DOHH2 (cell line): Measurements from ENCODE around the gene FOXN1.
A peak's percentile ranks its signal among the peaks of the same experiment; 100 is the strongest.

Source experiments
- H3F3A ChIP-seq: fragments of 200-600 bp; sonication (generic), shearing (Covaris generic); 2 replicates; pipeline ENCODE4 v1.6.0; 2016; ENCODE audit warnings: antibody characterized with exemption, mild to moderate bottlenecking; ENCODE audit not compliant: control insufficient read depth, insufficient read depth
- H3K27ac ChIP-seq: fragments of 200-600 bp; sonication (generic); 2 replicates; pipeline ENCODE4 v1.5.1; 2014; ENCODE audit warnings: low read depth, mild to moderate bottlenecking, low read length, moderate library complexity
- H3K27me3 ChIP-seq: fragments of 200-600 bp; sonication (generic); 2 replicates; pipeline ENCODE4 v1.6.1; 2014; ENCODE audit warnings: mild to moderate bottlenecking, low read length, mixed read lengths; ENCODE audit not compliant: control insufficient read depth
- H3K36me3 ChIP-seq: fragments of 200-600 bp; sonication (generic); 2 replicates; pipeline ENCODE4 v1.6.1; 2014; ENCODE audit warnings: mild to moderate bottlenecking, low read length, moderate library complexity, mixed read lengths; ENCODE audit not compliant: control insufficient read depth
- H3K4me1 ChIP-seq: fragments of 200-600 bp; sonication (generic); 2 replicates; pipeline ENCODE4 v1.6.1; 2014; ENCODE audit warnings: mild to moderate bottlenecking, low read length, mixed read lengths; ENCODE audit not compliant: control insufficient read depth
- H3K4me2 ChIP-seq: fragments of 200-600 bp; sonication (generic); 2 replicates; pipeline ENCODE4 v1.6.0; 2014; ENCODE audit warnings: mild to moderate bottlenecking, low read length, moderate library complexity
- H3K4me3 ChIP-seq: fragments of 200-600 bp; sonication (generic); 2 replicates; pipeline ENCODE4 v1.5.1; 2014; ENCODE audit warnings: mild to moderate bottlenecking, low read length, mixed read lengths
- H3K79me2 ChIP-seq: fragments of 200-600 bp; sonication (generic); 2 replicates; pipeline ENCODE4 v1.6.1; 2014; ENCODE audit warnings: mild to moderate bottlenecking, low read length, mixed read lengths; ENCODE audit not compliant: control insufficient read depth
- H3K9me2 ChIP-seq: fragments of 200-600 bp; sonication (generic); replicated peaks from 2 replicates; pipeline ENCODE4 v1.6.1; 2014; ENCODE audit warnings: mild to moderate bottlenecking, low read length, mixed read lengths; ENCODE audit not compliant: control insufficient read depth
- H3K9me3 ChIP-seq: fragments of 200-600 bp; sonication (generic); 2 replicates; pipeline ENCODE4 v1.6.1; 2014; ENCODE audit warnings: antibody characterized with exemption, low read length, mixed read lengths; ENCODE audit not compliant: control insufficient read depth, insufficient read depth
- H4K20me1 ChIP-seq: fragments of 200-600 bp; sonication (generic); 2 replicates; pipeline ENCODE4 v1.6.0; 2014; ENCODE audit warnings: low read depth, mild to moderate bottlenecking, antibody characterized with exemption, low read length, moderate library complexity; ENCODE audit not compliant: control insufficient read depth, insufficient read depth
- CTCF ChIP-seq: fragments of 200-600 bp; sonication (generic); IDR thresholded peaks from one replicate; pipeline ENCODE4 v1.5.1; 2014; ENCODE audit warnings: antibody characterized with exemption, mild to moderate bottlenecking, low read depth, low read length; ENCODE audit not compliant: poor library complexity, severe bottlenecking
- EZH2phosphoT487 ChIP-seq: fragments of 200-600 bp; sonication (generic); IDR thresholded peaks from 2 replicates; pipeline ENCODE4 v1.6.1; 2017; ENCODE audit warnings: borderline replicate concordance, mild to moderate bottlenecking, antibody characterized with exemption, low read length, moderate library complexity, mixed read lengths

The FOXN1 gene

GRCh38 chr17:28499364-28499664 lies 6.8 kb upstream of the FOXN1 start:
- Histone ChIP-seq H3K27ac (no peak overlapping the region), H3K9me3 (no peaks in the 10 kb centered on the region), H3F3A (no peaks in the 10 kb centered on the region), H3K4me1 (peaks cover 13% of the 10 kb centered on the region), H3K4me3 (no peak overlapping the region), H4K20me1 (no peaks in the 10 kb centered on the region), H3K36me3 (no peaks in the 10 kb centered on the region), H3K27me3 (peaks cover 3% of the 10 kb centered on the region; the same call in 1 of the 2 replicates), H3K4me2 (no peak overlapping the region), H3K9me2 (no peaks in the 10 kb centered on the region), H3K79me2 (no peaks in the 10 kb centered on the region)
- TF ChIP-seq EZH2phosphoT487 (no peak), CTCF (no peak)

GRCh38 chr17:28499684-28500357 lies 6.3 kb upstream of the FOXN1 start:
- Histone ChIP-seq H3K4me1 (peaks cover 13% of the 10 kb centered on the region), H3K36me3 (no peaks in the 10 kb centered on the region), H3K27me3 (peaks cover 7% of the 10 kb centered on the region), H3K9me3 (no peaks in the 10 kb centered on the region), H3K4me3 (no peak overlapping the region), H3K9me2 (no peaks in the 10 kb centered on the region), H3F3A (no peaks in the 10 kb centered on the region), H4K20me1 (no peaks in the 10 kb centered on the region), H3K27ac (no peak overlapping the region), H3K79me2 (no peaks in the 10 kb centered on the region), H3K4me2 (no peak overlapping the region)
- TF ChIP-seq EZH2phosphoT487, result no peak
- no peak for TF ChIP-seq CTCF

- H3K4me2 ChIP-seq, result peak overlapping the region; percentile 18; the same call in 1 of the 2 replicates
- no peaks in the 10 kb centered on the region for H3K9me2 ChIP-seq
- no peak overlapping the region for H3K27ac ChIP-seq
- no peaks in the 10 kb centered on the region for H4K20me1 ChIP-seq
- no peak overlapping the region for H3K4me3 ChIP-seq
- H3K9me3 ChIP-seq, result no peaks in the 10 kb centered on the region
- TF ChIP-seq EZH2phosphoT487 (no peak), CTCF (no peak)
- H3K27me3 ChIP-seq, result peaks cover 9% of the 10 kb centered on the region
- no peaks in the 10 kb centered on the region for H3F3A ChIP-seq
- no peaks in the 10 kb centered on the region for H3K79me2 ChIP-seq
- H3K4me1 ChIP-seq, result peaks cover 13% of the 10 kb centered on the region
- no peaks in the 10 kb centered on the region for H3K36me3 ChIP-seq
Measured at GRCh38 chr17:28500712-28501379, 5.3 kb upstream of the FOXN1 start.
